Keratinocyte (primary cell): Measurements from ENCODE around the gene DTD1. TPM values are rescaled to one million over a fixed set of nuclear protein-coding genes. Genes with fewer than 3 reads are reported as not detected.

Source experiments
- DNase-seq: peaks from one replicate; pipeline ENCODE4 v3.0.0-alpha.2; 2011; ENCODE audit warnings: low read depth, missing footprints, low spot score
- FAIRE-seq: peaks from 2 replicates; lab custom pipeline; 2011; peaks lifted over from hg19 to GRCh38; lab: Jason Lieb, UNC
- H2AFZ ChIP-seq: 2 replicates; pipeline ENCODE4 v1.6.0; 2012; ENCODE audit warnings: low read length, control low read depth, inconsistent platforms; ENCODE audit not compliant: control insufficient read depth
- H3K27ac ChIP-seq: 2 replicates; pipeline ENCODE4 v1.5.1; 2011; ENCODE audit warnings: low read length; ENCODE audit not compliant: control insufficient read depth, insufficient read depth
- H3K27me3 ChIP-seq: 3 replicates; pipeline ENCODE4 v1.6.0; 2011; ENCODE audit warnings: low read length; ENCODE audit not compliant: control insufficient read depth, insufficient read depth; ENCODE audit errors: extremely low read depth
- H3K36me3 ChIP-seq, 2 experiments: 2 replicates in 1 of 2; 3 replicates in 1 of 2; pipeline ENCODE4 v1.5.1; 2011; ENCODE audit warnings: low read length in 2 of 2, mild to moderate bottlenecking in 1 of 2; ENCODE audit not compliant: control insufficient read depth in 2 of 2, insufficient read depth in 2 of 2; ENCODE audit errors: extremely low read depth in 1 of 2
- H3K4me1 ChIP-seq: 3 replicates; pipeline ENCODE4 v1.5.1; 2011; ENCODE audit warnings: low read length; ENCODE audit not compliant: control insufficient read depth, insufficient read depth; ENCODE audit errors: extremely low read depth
- H3K4me2 ChIP-seq: 3 replicates; pipeline ENCODE4 v1.6.0; 2011; ENCODE audit warnings: low read depth, low read length; ENCODE audit not compliant: control insufficient read depth, insufficient read depth; ENCODE audit errors: extremely low read depth
- H3K4me3 ChIP-seq, 3 experiments: fragments of 200-600 bp in 1 of 3; sonication (generic) in 1 of 3; 2 replicates in 2 of 3; 3 replicates in 1 of 3; pipeline ENCODE4 v1.5.1; 2011 to 2016; ENCODE audit warnings: low read length in 3 of 3, mild to moderate bottlenecking in 3 of 3, control low read depth in 2 of 3, inconsistent platforms in 1 of 3, low read depth in 1 of 3, mixed read lengths in 1 of 3, mixed run types in 1 of 3, moderate library complexity in 1 of 3; ENCODE audit not compliant: control insufficient read depth in 2 of 3, insufficient read depth in 2 of 3; ENCODE audit errors: extremely low read depth in 1 of 3
- H3K79me2 ChIP-seq: 2 replicates; pipeline ENCODE4 v1.6.0; 2012; ENCODE audit warnings: low read length; ENCODE audit not compliant: control insufficient read depth, insufficient read depth
- H3K9ac ChIP-seq: 3 replicates; pipeline ENCODE4 v1.6.0; 2011; ENCODE audit warnings: low read length; ENCODE audit not compliant: control insufficient read depth, insufficient read depth; ENCODE audit errors: extremely low read depth
- H3K9me1 ChIP-seq: 3 replicates; pipeline ENCODE4 v1.6.0; 2011; ENCODE audit warnings: low read length; ENCODE audit not compliant: control insufficient read depth, insufficient read depth; ENCODE audit errors: extremely low read depth
- H3K9me3 ChIP-seq: 2 replicates; pipeline ENCODE4 v1.5.1; 2012; ENCODE audit warnings: low read depth, low read length; ENCODE audit not compliant: control insufficient read depth
- H4K20me1 ChIP-seq: 3 replicates; pipeline ENCODE4 v1.6.0; 2011; ENCODE audit warnings: low read length; ENCODE audit not compliant: control insufficient read depth, insufficient read depth; ENCODE audit errors: extremely low read depth
- EZH2 ChIP-seq: IDR thresholded peaks from one replicate; pipeline ENCODE4 v1.6.1; 2012; ENCODE audit warnings: inconsistent platforms, mild to moderate bottlenecking, low read length, moderate library complexity
- dilution Hi-C: fragments of 300-500 bp; cut with MboI; formaldehyde crosslinking; loops from one replicate; pipeline ENCODE4 v1.7.0; 2020; ENCODE audit warnings: low sequenced_read_pairs; ENCODE audit not compliant: extremely low pct_ligation_motif_present
- polyA plus RNA-seq, 5 experiments: library from polyadenylated mRNA; depleted of rRNA in 3 of 5; stranded (reverse) in 3 of 5; stranded (forward) in 1 of 5; unstranded in 1 of 5; fragments of >200 nt; gene quantifications; 1 replicate in 1 of 5; 2 replicates in 3 of 5; 3 replicates in 1 of 5; pipeline versions ENCODE4 v1.2.1 to v1.2.3, GENCODE V29; 2011 to 2012; ENCODE audit warnings: missing spikeins in 2 of 5, low read depth in 1 of 5, low replicate concordance in 1 of 5
- TF ChIP-seq, protein P1 (sequence below), 3 experiments: IDR thresholded peaks in 1 of 3; conservative IDR thresholded peaks in 1 of 3; optimal IDR thresholded peaks in 1 of 3; 2 replicates in 2 of 3; 3 replicates in 1 of 3; pipeline versions ENCODE3 to v1.5.1; 2011; ENCODE audit warnings: low read length in 3 of 3, mild to moderate bottlenecking in 3 of 3, moderate library complexity in 2 of 3, control low read depth in 1 of 3, inconsistent platforms in 1 of 3; ENCODE audit not compliant: insufficient read depth in 2 of 3; ENCODE audit errors: extremely low read depth in 1 of 3

DTD1 gene
- polyA plus RNA-seq, 1 donor (not counting 4 experiments of a cell fraction or from before 2014, with no cell fraction given) = 68.3 TPM

DNA sequence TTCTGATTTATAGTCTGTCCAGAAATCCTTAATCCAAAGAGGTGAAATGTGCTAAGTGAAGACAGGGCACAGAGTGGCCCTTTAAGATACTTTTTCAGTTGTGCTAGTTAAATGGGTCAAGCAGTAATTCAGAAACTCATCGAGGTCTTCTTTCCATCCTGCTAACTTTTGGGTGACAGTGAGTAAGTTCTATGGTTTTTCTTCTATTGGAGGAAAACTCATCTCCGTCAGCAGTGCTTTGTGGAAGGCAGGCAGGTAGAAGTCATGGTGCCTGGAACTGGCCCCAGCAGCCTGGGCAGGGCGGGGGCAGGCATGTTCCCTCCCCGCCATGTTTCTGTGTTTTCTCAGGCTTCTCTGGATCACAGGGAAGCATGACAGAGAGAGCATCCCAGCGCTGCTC, 159.2 kb downstream of the DTD1 start:
- H3K79me2 ChIP-seq = no peaks in the 10 kb centered on the region
- FAIRE-seq (no peak), DNase-seq (no peak)
- TF ChIP-seq, protein P1, sequence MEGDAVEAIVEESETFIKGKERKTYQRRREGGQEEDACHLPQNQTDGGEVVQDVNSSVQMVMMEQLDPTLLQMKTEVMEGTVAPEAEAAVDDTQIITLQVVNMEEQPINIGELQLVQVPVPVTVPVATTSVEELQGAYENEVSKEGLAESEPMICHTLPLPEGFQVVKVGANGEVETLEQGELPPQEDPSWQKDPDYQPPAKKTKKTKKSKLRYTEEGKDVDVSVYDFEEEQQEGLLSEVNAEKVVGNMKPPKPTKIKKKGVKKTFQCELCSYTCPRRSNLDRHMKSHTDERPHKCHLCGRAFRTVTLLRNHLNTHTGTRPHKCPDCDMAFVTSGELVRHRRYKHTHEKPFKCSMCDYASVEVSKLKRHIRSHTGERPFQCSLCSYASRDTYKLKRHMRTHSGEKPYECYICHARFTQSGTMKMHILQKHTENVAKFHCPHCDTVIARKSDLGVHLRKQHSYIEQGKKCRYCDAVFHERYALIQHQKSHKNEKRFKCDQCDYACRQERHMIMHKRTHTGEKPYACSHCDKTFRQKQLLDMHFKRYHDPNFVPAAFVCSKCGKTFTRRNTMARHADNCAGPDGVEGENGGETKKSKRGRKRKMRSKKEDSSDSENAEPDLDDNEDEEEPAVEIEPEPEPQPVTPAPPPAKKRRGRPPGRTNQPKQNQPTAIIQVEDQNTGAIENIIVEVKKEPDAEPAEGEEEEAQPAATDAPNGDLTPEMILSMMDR (optimal IDR thresholded peaks at IDR 0.05 in 1 of 3, IDR thresholded peaks at IDR 0.05 in 1 of 3, conservative IDR thresholded peaks at IDR 0.05 in 1 of 3; ENCODE audit: extremely low read depth in 1 of 3, insufficient read depth in 2 of 3, low read length in 3 of 3) = no peak
- TF ChIP-seq EZH2 = no peak
- no peak overlapping the region for H3K9ac ChIP-seq
- H3K27ac ChIP-seq = no peak overlapping the region
- no peak overlapping the region for H2AFZ ChIP-seq
- H3K4me1 ChIP-seq = no peaks in the 10 kb centered on the region
- H4K20me1 ChIP-seq = no peaks in the 10 kb centered on the region
- H3K9me1 ChIP-seq = no peaks in the 10 kb centered on the region
- dilution Hi-C loops = no loop called here
- no peak overlapping the region for H3K4me2 ChIP-seq
- no peak overlapping the region for H3K4me3 ChIP-seq
- H3K27me3 ChIP-seq = no peaks in the 10 kb centered on the region
- H3K9me3 ChIP-seq = no peaks in the 10 kb centered on the region
- H3K36me3 ChIP-seq = peaks cover 3 to 8% of the 10 kb centered on the region in 2 experiments

DNA sequence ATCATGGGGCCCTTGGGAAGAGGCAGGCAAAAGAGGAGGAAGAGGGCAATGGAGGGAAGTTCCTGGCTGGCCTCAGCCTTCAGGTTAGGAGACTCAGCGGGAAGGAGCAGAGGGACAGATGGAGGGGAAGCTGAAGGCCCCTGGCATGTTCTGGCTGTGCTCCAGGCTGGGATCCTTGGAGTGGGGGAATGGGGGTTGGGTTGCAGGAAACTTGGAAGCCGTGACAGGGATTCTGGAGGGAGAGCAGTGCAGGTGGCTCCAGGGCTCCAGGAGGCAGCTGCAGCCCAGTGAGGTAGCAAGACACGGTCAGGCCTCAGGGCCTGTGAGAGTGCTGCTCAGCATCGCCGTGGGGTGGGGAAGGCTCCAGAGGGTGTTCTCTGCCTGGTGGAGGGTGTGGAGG, 161.1 kb downstream of the DTD1 start:
- TF ChIP-seq, protein P1 (optimal IDR thresholded peaks at IDR 0.05 in 1 of 3, IDR thresholded peaks at IDR 0.05 in 1 of 3, conservative IDR thresholded peaks at IDR 0.05 in 1 of 3; ENCODE audit: extremely low read depth in 1 of 3, insufficient read depth in 2 of 3, low read length in 3 of 3) = no peak
- TF ChIP-seq EZH2 = no peak
- dilution Hi-C loops = no loop called here
- DNase-seq (no peak), FAIRE-seq (no peak)
- Histone ChIP-seq H2AFZ (no peak overlapping the region), H3K27me3 (no peaks in the 10 kb centered on the region), H3K27ac (no peak overlapping the region), H3K9ac (no peak overlapping the region), H3K4me3 (no peak overlapping the region), H3K4me2 (no peak overlapping the region), H3K9me1 (no peaks in the 10 kb centered on the region), H3K4me1 (no peaks in the 10 kb centered on the region), H3K79me2 (no peaks in the 10 kb centered on the region), H3K36me3 (peaks cover 3 to 8% of the 10 kb centered on the region in 2 experiments), H4K20me1 (no peaks in the 10 kb centered on the region), H3K9me3 (no peaks in the 10 kb centered on the region)
